ENCODE results near the gene KCNH1.
"Not testable (repeated sequence)": the region's sequence is repeated elsewhere in the genome, so short reads cannot be mapped to it uniquely, and the experiment has no call there.

The KCNH1 gene

GRCh38 chr1:211014275-211014674 is 119.7 kb downstream of the KCNH1 start:
- no peak for DNase-seq (ENCODE audit: low read depth in 1 of 2, low spot score in 1 of 2)
- in situ Hi-C loops (cut with HindIII; ENCODE audit: low pct_unique_long_range_greater_than_20kb, low sequenced_read_pairs) = no loop called here
- TF ChIP-seq JUND (IDR thresholded peaks at IDR 0.05; ENCODE audit: low read depth) = no peak

DNA sequence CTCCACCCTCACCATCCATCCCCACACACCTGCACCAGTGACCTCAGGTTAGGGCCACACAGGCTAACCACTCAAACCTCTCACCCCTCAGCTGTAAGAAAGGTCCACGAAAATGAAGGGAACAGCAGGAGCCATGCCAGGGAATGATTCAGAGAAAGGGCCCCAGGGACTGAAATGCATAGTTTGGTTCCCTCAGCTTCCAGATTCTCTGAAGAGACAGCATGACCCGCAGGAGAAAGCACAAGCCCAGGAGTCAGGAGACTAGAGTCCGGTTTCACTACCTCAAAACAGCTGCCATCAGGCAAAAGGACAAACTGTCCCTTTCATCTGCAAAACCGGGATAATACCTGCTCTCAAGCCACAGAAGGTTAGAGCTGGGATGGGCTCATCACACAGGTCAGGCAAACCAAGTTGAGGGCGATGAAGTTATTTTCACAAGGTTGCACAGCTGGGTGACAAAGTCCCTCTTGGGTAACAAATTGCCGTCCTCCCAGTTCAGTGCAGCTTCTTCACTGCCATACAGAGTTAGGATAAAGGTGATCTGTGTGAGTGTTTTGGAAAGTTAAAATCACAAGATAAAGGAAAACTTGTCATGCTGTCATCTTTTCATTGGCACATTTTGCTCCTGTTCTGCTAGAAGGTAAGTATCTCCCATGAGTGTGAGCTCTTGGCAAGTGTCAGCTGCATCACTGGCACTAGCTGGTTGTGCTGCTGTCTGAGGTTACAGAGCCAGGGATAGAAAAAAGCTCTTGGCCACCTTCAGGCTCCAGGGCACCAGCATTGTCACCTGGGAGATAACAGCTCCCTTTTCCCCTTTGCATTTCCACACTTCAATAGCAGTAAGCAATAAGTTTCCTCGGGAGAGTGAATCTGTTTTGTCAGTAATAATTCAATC is 120.4 kb downstream of the KCNH1 start:
- no peak for TF ChIP-seq JUND (IDR thresholded peaks at IDR 0.05; ENCODE audit: low read depth)
- in situ Hi-C loops (cut with HindIII; ENCODE audit: low pct_unique_long_range_greater_than_20kb, low sequenced_read_pairs) = no loop called here
- DNase-seq (ENCODE audit: low read depth in 1 of 2, low spot score in 1 of 2) = peak; percentile 17 to 77

GRCh38 chr1:211011128-211011527 is 122.8 kb downstream of the KCNH1 start:
- DNase-seq (ENCODE audit: low read depth in 1 of 2, low spot score in 1 of 2); in situ Hi-C loops (cut with HindIII; ENCODE audit: low pct_unique_long_range_greater_than_20kb, low sequenced_read_pairs): not testable (repeated sequence)

DNA sequence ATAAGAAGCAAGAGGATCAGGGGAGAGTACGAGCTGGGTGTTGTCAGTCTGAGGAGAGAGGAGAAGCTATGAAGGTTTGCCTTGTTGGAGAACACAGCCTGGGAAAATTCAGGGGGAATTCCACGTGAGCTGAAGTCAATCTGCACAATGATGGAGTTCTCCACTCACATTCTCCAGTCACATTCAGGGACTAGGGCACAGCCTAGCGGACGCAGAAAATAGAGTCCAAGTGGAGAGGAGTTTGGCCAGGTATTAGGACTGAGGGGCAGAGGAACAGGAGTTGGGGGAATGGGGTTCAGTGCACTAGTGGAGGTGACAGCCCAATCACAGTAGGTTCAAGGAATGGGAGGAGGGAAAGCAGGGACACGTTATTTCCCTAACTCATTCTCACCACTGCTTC is 124.0 kb downstream of the KCNH1 start:
- TF ChIP-seq JUND (IDR thresholded peaks at IDR 0.05; ENCODE audit: low read depth) = no peak
- in situ Hi-C loops (cut with HindIII; ENCODE audit: low pct_unique_long_range_greater_than_20kb, low sequenced_read_pairs) = no loop called here
- DNase-seq (ENCODE audit: low read depth in 1 of 2, low spot score in 1 of 2) = no peak

- in situ Hi-C loops (cut with HindIII; ENCODE audit: low pct_unique_long_range_greater_than_20kb, low sequenced_read_pairs) = no loop called here
- no peak for DNase-seq (ENCODE audit: low read depth in 1 of 2, low spot score in 1 of 2)
- no peak for TF ChIP-seq JUND (IDR thresholded peaks at IDR 0.05; ENCODE audit: low read depth)
These were observed 126.1 kb downstream of the KCNH1 start for GRCh38 chr1:211007830-211008229.

DNA sequence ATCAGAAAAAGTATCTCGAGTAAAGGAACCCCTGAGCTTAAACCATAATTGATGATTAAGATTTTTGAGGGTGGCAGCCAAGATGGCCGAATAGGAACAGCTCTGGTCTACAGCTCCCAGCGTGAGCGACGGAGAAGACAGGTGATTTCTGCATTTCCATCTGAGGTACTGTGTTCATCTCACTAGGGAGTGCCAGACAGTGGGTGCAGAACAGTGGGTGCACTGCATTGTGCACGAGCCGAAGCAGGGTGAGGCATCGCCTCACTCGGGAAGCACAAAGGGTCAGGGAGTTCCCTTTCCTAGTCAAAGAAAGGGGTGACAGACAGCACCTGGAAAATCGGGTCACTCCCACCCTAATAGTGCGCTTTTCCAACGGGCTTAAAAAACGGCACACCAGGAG is 138.0 kb downstream of the KCNH1 start:
- DNase-seq (ENCODE audit: low read depth in 1 of 2, low spot score in 1 of 2); in situ Hi-C loops (cut with HindIII; ENCODE audit: low pct_unique_long_range_greater_than_20kb, low sequenced_read_pairs): not testable (repeated sequence)

- DNase-seq (ENCODE audit: low read depth in 1 of 2, low spot score in 1 of 2) = no peak
- in situ Hi-C loops (cut with HindIII; ENCODE audit: low pct_unique_long_range_greater_than_20kb, low sequenced_read_pairs) = no loop called here
- no peak for TF ChIP-seq JUND (IDR thresholded peaks at IDR 0.05; ENCODE audit: low read depth)
These were observed 141.1 kb downstream of the KCNH1 start for GRCh38 chr1:210992837-210993236.

GRCh38 chr1:210989905-210990304 is 144.0 kb downstream of the KCNH1 start:
- TF ChIP-seq JUND (IDR thresholded peaks at IDR 0.05; ENCODE audit: low read depth) = no peak
- no peak for DNase-seq (ENCODE audit: low read depth in 1 of 2, low spot score in 1 of 2)
- in situ Hi-C loops (cut with HindIII; ENCODE audit: low pct_unique_long_range_greater_than_20kb, low sequenced_read_pairs) = no loop called here

GRCh38 chr1:210981490-210981889 is 152.5 kb downstream of the KCNH1 start:
- TF ChIP-seq JUND (IDR thresholded peaks at IDR 0.05; ENCODE audit: low read depth) = no peak

GRCh38 chr1:210980082-210980481 is 153.9 kb downstream of the KCNH1 start:
- in situ Hi-C loops (cut with HindIII; ENCODE audit: low pct_unique_long_range_greater_than_20kb, low sequenced_read_pairs) = no loop called here
- no peak for TF ChIP-seq JUND (IDR thresholded peaks at IDR 0.05; ENCODE audit: low read depth)
- no peak for DNase-seq (ENCODE audit: low read depth in 1 of 2, low spot score in 1 of 2)

More at GRCh38 chr1:210981490-210981889, 152.5 kb downstream of the KCNH1 start:
- no peak for DNase-seq (ENCODE audit: low read depth in 1 of 2, low spot score in 1 of 2)
- in situ Hi-C loops (cut with HindIII; ENCODE audit: low pct_unique_long_range_greater_than_20kb, low sequenced_read_pairs) = no loop called here

DNA sequence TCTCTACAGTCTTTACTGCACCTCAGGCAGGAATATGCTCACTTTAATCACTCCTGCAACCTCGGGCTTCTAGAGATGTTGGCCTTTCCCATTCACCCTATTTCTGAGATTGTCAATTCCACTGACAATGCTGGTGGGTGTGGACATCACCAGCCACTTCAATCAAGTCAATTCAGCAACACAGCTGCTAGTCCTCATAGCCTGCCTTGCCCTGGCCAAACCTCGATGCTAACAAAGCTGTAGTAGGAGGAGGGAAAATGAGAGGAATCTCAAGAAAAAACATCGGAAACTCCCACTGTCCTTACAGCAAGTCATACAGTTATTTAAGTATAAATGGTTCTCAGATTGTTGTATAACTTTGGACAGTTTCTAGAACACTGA is 155.0 kb downstream of the KCNH1 start:
- TF ChIP-seq JUND (IDR thresholded peaks at IDR 0.05; ENCODE audit: low read depth) = no peak
- DNase-seq (ENCODE audit: low read depth in 1 of 2, low spot score in 1 of 2) = no peak
- in situ Hi-C loops (cut with HindIII; ENCODE audit: low pct_unique_long_range_greater_than_20kb, low sequenced_read_pairs) = no loop called here

DNA sequence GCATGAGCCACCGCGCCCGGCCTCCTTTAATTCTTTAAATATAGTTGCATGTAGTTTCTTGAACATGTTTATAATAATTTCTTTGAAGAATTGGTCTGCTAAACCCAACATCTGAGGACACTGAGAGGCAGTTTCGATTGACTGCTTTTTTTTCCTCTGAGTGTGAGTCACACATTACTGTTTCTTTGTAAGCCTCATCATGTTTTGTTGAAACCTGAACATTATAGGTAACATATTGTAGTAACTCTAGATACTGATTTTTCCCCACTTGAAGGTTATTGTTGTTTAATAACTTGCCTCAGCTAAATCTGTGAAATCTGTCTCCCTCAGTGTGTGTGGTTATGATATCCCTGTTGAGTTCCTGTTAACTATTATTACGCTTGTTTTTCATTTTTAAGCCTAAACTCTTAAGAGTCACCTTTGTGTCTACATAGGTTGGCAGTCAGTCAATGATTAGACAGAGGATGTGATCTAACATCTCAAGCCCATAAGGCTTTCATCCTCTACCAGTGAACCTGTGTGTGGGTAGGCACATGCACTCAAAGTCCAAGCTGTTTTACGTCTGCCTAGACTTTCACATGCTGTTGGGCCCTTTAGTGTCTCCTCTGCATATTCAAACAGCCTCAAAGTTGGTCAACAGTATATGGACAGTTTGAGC is 155.5 kb downstream of the KCNH1 start:
- DNase-seq (ENCODE audit: low read depth in 1 of 2, low spot score in 1 of 2) = no peak
- in situ Hi-C loops (cut with HindIII; ENCODE audit: low pct_unique_long_range_greater_than_20kb, low sequenced_read_pairs) = no loop called here
- no peak for TF ChIP-seq JUND (IDR thresholded peaks at IDR 0.05; ENCODE audit: low read depth)

- in situ Hi-C loops (cut with HindIII; ENCODE audit: low pct_unique_long_range_greater_than_20kb, low sequenced_read_pairs) = no loop called here
- no peak for TF ChIP-seq JUND (IDR thresholded peaks at IDR 0.05; ENCODE audit: low read depth)
- DNase-seq (ENCODE audit: low read depth in 1 of 2, low spot score in 1 of 2) = no peak
These were observed 182.7 kb downstream of the KCNH1 start for GRCh38 chr1:210951279-210951678.

DNA sequence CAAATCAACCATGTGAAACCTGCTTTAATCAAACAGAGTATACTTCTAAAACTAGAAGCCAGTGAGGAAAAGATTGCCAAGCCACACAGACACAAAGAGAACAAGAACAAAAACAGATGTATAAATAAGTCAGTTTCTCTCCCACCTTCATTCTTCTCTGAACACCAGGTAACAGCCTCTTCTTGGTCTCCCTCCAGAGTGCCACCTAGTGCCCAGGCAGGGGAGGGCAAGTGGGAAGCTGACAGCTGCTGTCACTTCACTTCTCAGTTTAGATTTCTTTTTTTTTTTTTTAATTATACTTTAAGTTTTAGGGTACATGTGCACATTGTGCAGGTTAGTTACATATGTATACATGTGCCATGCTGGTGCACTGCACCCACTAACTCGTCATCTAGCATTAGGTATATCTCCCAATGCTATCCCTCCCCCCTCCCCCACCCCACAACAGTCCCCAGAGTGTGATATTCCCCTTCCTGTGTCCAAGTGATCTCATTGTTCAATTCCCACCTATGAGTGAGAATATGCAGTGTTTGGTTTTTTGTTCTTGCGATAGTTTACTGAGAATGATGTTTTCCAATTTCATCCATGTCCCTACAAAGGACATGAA is 183.9 kb downstream of the KCNH1 start:
- peak; percentile 56 to 73 for DNase-seq (ENCODE audit: low read depth in 1 of 2, low spot score in 1 of 2)
- in situ Hi-C loops (cut with HindIII; ENCODE audit: low pct_unique_long_range_greater_than_20kb, low sequenced_read_pairs) = not testable (repeated sequence)

Data from T47D (cell line).